Immature natural killer cell (primary cell): Measurements from ENCODE around the gene PARD3B. TPM values are rescaled to one million over a fixed set of nuclear protein-coding genes. Genes with fewer than 3 reads are reported as not detected.
A peak's percentile ranks its signal among the peaks of the same experiment; 100 is the strongest.

ENCODE experiments used
- DNase-seq, 3 donors: peaks; one replicate each; pipeline ENCODE4 v3.0.0; 2022; ENCODE audit warnings: mixed read lengths in 1 of 3
- H3K27ac Mint-ChIP-seq, 6 donors: one replicate each; pipeline ENCODE4 v1.8.0; 2020; ENCODE audit warnings: mixed read lengths in 6 of 6, mild to moderate bottlenecking in 5 of 6, inconsistent platforms in 4 of 6, moderate library complexity in 3 of 6
- H3K27me3 Mint-ChIP-seq, 3 donors: one replicate each; pipeline ENCODE4 v1.8.0; 2020 to 2021; ENCODE audit warnings: low read depth in 3 of 3, mild to moderate bottlenecking in 3 of 3, mixed read lengths in 3 of 3, moderate library complexity in 3 of 3, inconsistent platforms in 1 of 3
- H3K36me3 Mint-ChIP-seq, 3 donors: one replicate each; pipeline ENCODE4 v1.8.0; 2020; ENCODE audit warnings: mixed read lengths in 3 of 3, inconsistent platforms in 2 of 3, mild to moderate bottlenecking in 2 of 3
- H3K4me1 Mint-ChIP-seq, 2 donors: one replicate each; pipeline ENCODE4 v1.8.0; 2020; ENCODE audit warnings: inconsistent platforms in 2 of 2, mild to moderate bottlenecking in 2 of 2, mixed read lengths in 2 of 2, moderate library complexity in 1 of 2
- H3K4me3 Mint-ChIP-seq, 5 donors: one replicate each; pipeline ENCODE4 v1.8.0; 2020; ENCODE audit warnings: mild to moderate bottlenecking in 5 of 5, mixed read lengths in 5 of 5, inconsistent platforms in 3 of 5, moderate library complexity in 3 of 5
- H3K9me3 Mint-ChIP-seq, 6 donors: one replicate each; pipeline ENCODE4 v1.8.0; 2020; ENCODE audit warnings: mild to moderate bottlenecking in 6 of 6, mixed read lengths in 6 of 6, inconsistent platforms in 4 of 6, moderate library complexity in 3 of 6
- polyA plus RNA-seq, 3 donors: library from polyadenylated mRNA; unstranded; fragments of 300-500 nt; fragmentation: Illumina TruSeq; gene quantifications; one replicate each; pipeline ENCODE4 v1.2.3, GENCODE V29; 2021

Gene PARD3B, protein sequence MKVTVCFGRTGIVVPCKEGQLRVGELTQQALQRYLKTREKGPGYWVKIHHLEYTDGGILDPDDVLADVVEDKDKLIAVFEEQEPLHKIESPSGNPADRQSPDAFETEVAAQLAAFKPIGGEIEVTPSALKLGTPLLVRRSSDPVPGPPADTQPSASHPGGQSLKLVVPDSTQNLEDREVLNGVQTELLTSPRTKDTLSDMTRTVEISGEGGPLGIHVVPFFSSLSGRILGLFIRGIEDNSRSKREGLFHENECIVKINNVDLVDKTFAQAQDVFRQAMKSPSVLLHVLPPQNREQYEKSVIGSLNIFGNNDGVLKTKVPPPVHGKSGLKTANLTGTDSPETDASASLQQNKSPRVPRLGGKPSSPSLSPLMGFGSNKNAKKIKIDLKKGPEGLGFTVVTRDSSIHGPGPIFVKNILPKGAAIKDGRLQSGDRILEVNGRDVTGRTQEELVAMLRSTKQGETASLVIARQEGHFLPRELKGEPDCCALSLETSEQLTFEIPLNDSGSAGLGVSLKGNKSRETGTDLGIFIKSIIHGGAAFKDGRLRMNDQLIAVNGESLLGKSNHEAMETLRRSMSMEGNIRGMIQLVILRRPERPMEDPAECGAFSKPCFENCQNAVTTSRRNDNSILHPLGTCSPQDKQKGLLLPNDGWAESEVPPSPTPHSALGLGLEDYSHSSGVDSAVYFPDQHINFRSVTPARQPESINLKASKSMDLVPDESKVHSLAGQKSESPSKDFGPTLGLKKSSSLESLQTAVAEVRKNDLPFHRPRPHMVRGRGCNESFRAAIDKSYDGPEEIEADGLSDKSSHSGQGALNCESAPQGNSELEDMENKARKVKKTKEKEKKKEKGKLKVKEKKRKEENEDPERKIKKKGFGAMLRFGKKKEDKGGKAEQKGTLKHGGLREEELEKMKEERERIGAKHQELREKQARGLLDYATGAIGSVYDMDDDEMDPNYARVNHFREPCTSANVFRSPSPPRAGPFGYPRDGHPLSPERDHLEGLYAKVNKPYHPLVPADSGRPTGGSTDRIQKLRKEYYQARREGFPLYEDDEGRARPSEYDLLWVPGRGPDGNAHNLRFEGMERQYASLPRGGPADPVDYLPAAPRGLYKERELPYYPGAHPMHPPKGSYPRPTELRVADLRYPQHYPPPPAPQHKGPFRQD (N-terminal part only)
- polyA plus RNA-seq: not detected

DNA sequence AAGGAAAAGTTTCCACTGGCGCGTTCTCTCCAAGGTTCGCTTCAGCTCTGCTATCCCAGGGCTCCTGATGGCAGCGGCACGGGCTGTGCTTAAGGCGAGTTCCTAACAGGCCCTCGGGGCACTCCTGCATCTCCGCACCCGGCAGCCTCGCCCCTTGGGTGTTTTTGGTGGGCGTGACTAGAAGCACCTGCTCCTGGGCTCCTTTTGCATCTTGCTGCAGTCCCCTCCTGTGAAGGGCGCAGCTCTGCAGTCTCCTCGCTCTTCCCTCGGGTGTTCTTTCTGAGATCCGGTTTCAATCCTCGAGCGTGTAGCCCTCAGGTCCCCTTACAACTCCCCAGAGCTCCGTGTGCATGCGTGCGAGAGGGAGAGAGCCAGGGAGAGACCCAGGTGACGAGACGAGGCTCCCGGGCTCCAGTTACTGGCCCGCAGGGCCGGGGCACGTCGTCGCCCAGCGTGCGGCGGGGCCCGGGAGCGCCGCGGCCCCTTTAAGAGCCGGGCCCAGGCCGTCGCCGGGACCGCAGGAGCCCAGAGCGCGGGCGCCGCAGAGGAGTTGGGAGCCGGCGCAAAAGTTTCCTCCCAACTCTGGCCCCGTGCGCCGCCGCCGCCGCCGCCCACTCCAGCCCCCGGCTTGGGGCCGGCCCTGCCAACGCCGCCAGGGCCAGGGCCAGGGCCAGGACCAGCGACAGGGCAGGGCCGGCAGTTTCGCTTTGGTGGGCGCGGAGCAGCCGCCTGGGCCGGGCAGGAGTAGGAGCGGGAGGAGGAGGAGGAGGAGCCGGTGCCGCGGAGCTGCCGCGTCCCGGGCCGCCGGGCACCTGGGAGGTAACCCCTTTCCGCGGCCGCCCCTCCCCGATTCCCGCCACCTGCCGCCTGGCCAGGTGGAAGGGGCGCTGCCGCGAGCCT lies at the start of gene PARD3B:
PARD3B (plus strand) TSS at position 515 of the 900 bp plus-strand sequence. CDS start 525 bp downstream, outside the sequence.
- Mint-ChIP-seq H3K4me1 (peaks cover 10 to 16% of the 10 kb centered on the region in 2 donors), H3K9me3 (peaks cover 0 to 2% (median 0%) of the 10 kb centered on the region in 6 donors), H3K27ac (no peak within 1 kb of the TSS), H3K27me3 (peaks cover 1 to 18% (median 8%) of the 10 kb centered on the region in 3 donors), H3K4me3 (peak within 1 kb of the TSS; percentile 77 to 84 (median 80)), H3K36me3 (no peaks in the 10 kb centered on the region)
- DNase-seq: peak in 2 of 3 donors; percentile 3 to 7

- DNase-seq: no peak
- H3K27ac Mint-ChIP-seq: no peak overlapping the region
- H3K4me1 Mint-ChIP-seq: no peaks in the 10 kb centered on the region
- peaks cover 0 to 3% (median 0%) of the 10 kb centered on the region in 6 donors for H3K9me3 Mint-ChIP-seq
- H3K36me3 Mint-ChIP-seq: no peaks in the 10 kb centered on the region
- H3K27me3 Mint-ChIP-seq: peaks cover 0 to 2% (median 0%) of the 10 kb centered on the region in 3 donors
- no peak overlapping the region for H3K4me3 Mint-ChIP-seq
Measured at GRCh38 chr2:204496779-204497178, 48.5 kb upstream of the PARD3B start.

GRCh38 chr2:204497855-204498254 lies 47.4 kb upstream of the PARD3B start:
- no peaks in the 10 kb centered on the region for H3K36me3 Mint-ChIP-seq
- H3K9me3 Mint-ChIP-seq: peaks cover 0 to 3% (median 0%) of the 10 kb centered on the region in 6 donors
- H3K4me1 Mint-ChIP-seq: no peaks in the 10 kb centered on the region
- no peak overlapping the region for H3K4me3 Mint-ChIP-seq
- no peak overlapping the region for H3K27ac Mint-ChIP-seq
- DNase-seq: no peak
- peaks cover 0 to 2% (median 0%) of the 10 kb centered on the region in 3 donors for H3K27me3 Mint-ChIP-seq

DNA sequence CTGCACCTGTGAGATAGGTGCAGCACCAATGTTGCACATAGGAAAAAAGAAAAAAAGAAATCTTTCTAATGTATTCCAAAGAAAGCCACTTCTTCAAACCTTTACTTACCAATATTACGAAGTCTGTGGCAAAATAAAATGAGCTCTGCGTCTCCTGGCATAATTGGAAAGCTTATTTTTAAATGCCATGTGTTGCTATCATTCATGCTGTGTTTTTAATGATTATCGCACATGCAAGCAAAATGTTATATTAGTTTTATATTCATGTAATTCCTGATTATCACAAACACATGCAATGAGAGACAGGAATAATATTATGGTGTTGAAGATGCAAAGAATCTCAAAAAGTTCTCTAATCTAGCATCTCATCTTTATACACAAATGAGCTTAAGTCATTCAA lies 47.0 kb upstream of the PARD3B start:
- no peak overlapping the region for H3K27ac Mint-ChIP-seq
- H3K9me3 Mint-ChIP-seq: peaks cover 0 to 3% (median 0%) of the 10 kb centered on the region in 6 donors
- peaks cover 0 to 2% (median 0%) of the 10 kb centered on the region in 3 donors for H3K27me3 Mint-ChIP-seq
- no peaks in the 10 kb centered on the region for H3K36me3 Mint-ChIP-seq
- DNase-seq: no peak
- H3K4me3 Mint-ChIP-seq: no peak overlapping the region
- H3K4me1 Mint-ChIP-seq: no peaks in the 10 kb centered on the region

DNA sequence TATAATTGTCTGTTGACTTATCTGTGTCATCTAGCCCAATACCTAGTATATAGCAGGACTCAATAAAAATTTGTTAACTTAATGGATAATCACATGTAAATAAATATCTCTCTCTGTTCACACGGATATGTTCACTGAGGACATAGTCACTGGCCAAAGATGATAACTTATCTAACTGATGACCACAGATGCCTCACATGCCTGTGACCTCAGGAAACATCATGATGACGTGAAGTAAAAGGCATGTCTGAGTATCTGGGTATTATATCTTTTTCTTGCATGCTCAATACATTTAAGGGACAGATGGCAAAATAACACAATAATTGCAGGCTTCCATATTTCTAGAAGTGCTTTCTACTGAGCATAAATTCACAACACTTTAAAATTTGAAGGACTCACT lies 41.4 kb upstream of the PARD3B start:
- peaks cover 0 to 2% (median 0%) of the 10 kb centered on the region in 6 donors for H3K9me3 Mint-ChIP-seq
- H3K4me3 Mint-ChIP-seq: no peak overlapping the region
- no peaks in the 10 kb centered on the region for H3K4me1 Mint-ChIP-seq
- DNase-seq: no peak
- no peak overlapping the region for H3K27ac Mint-ChIP-seq
- no peaks in the 10 kb centered on the region for H3K36me3 Mint-ChIP-seq
- peaks cover 0 to 2% (median 2%) of the 10 kb centered on the region in 3 donors for H3K27me3 Mint-ChIP-seq

DNA sequence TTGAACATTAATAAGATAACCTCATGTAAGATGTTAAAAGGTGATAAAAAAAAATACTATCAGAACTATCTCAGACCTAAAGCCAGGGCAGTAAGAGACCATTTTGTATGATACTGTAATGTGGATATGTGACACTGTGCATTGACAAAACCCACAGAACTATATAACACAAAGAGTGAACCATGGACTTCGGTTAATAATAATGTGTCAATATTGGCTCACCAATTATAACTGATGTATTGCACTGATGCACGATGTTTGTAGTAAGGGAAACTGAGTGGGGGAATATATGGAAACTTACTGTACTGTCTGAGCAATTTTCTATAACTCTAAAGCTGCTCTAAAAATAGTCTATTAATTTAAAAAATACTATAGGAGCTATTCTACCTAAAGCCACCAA lies 40.7 kb upstream of the PARD3B start:
- Mint-ChIP-seq H3K9me3 (peaks cover 0 to 2% (median 0%) of the 10 kb centered on the region in 6 donors), H3K27me3 (peaks cover 0 to 2% (median 2%) of the 10 kb centered on the region in 3 donors), H3K36me3 (no peaks in the 10 kb centered on the region), H3K27ac (no peak overlapping the region), H3K4me3 (no peak overlapping the region), H3K4me1 (no peaks in the 10 kb centered on the region)
- DNase-seq: no peak

- H3K27me3 Mint-ChIP-seq: peaks cover 2% of the 10 kb centered on the region in 3 donors
- no peak overlapping the region for H3K4me3 Mint-ChIP-seq
- H3K27ac Mint-ChIP-seq: no peak overlapping the region
- H3K36me3 Mint-ChIP-seq: no peaks in the 10 kb centered on the region
- no peaks in the 10 kb centered on the region for H3K4me1 Mint-ChIP-seq
- no peak for DNase-seq
- peaks cover 0 to 2% (median 0%) of the 10 kb centered on the region in 6 donors for H3K9me3 Mint-ChIP-seq
Measured at GRCh38 chr2:204505488-204505887, 39.8 kb upstream of the PARD3B start.

DNA sequence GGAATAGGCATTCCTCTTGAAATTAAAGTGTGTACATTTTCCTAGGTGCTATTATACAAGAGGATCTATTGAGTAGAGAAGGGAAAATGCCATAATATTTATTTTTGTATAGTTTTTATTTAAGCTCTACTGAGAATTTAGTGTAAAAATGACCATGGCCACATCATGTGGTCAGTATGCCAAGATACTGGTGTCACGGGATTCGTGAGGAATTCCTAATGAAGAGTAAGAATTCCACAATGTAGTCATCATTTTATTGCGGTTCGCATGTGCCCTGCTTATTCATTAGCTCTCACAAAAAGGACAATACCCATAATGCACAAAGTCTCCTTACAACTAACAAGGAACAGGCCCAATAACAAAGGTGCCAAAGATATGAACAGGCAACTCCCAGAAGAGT lies 39.3 kb upstream of the PARD3B start:
- no peak for DNase-seq
- H3K4me1 Mint-ChIP-seq: no peaks in the 10 kb centered on the region
- H3K9me3 Mint-ChIP-seq: peaks cover 0 to 2% (median 0%) of the 10 kb centered on the region in 6 donors
- H3K27ac Mint-ChIP-seq: no peak overlapping the region
- H3K36me3 Mint-ChIP-seq: no peaks in the 10 kb centered on the region
- peaks cover 2% of the 10 kb centered on the region in 3 donors for H3K27me3 Mint-ChIP-seq
- H3K4me3 Mint-ChIP-seq: no peak overlapping the region

GRCh38 chr2:204507636-204508035 lies 37.6 kb upstream of the PARD3B start:
- DNase-seq: no peak
- no peaks in the 10 kb centered on the region for H3K36me3 Mint-ChIP-seq
- peaks cover 0 to 2% (median 2%) of the 10 kb centered on the region in 3 donors for H3K27me3 Mint-ChIP-seq
- H3K9me3 Mint-ChIP-seq: peaks cover 0 to 2% (median 0%) of the 10 kb centered on the region in 6 donors
- no peak overlapping the region for H3K4me3 Mint-ChIP-seq
- no peak overlapping the region for H3K27ac Mint-ChIP-seq
- H3K4me1 Mint-ChIP-seq: no peaks in the 10 kb centered on the region

DNA sequence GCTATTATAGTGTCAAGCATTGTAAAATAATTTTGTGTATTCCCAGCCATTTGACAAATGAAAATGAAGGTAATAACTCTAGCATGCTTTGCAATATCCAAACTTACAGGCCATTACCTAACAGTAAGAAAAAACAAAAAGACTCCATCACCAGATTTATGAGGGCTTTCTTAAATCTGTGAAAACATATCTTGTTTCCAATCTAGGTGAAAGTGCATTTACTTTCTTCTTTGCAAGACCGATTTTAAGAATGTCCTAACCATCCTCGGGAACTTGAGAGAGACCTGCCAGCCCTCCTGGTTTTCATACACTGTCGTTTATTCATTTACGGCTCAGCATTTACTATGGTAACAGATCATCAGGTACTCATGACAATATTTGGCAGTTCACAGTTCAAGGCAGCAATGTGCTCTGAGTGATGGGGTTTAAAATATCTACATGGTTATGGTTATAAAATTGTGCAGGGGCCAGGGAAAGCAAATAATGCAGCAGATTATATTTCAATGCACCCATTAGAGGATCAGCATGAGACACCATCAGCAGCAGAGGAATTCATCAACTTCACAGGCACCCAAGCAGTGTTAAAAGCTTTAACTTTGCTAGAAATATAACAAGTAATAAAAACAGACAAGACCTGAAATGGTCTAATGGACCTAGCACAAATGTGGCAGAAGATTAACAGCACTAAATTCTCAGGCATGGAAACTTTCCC lies 34.4 kb upstream of the PARD3B start:
- peaks cover 0 to 2% (median 0%) of the 10 kb centered on the region in 3 donors for H3K27me3 Mint-ChIP-seq
- no peaks in the 10 kb centered on the region for H3K36me3 Mint-ChIP-seq
- peaks cover 0 to 3% (median 0%) of the 10 kb centered on the region in 6 donors for H3K9me3 Mint-ChIP-seq
- no peak overlapping the region for H3K4me3 Mint-ChIP-seq
- no peak overlapping the region for H3K27ac Mint-ChIP-seq
- H3K4me1 Mint-ChIP-seq: no peaks in the 10 kb centered on the region
- DNase-seq: no peak

GRCh38 chr2:204514439-204514838 lies 30.8 kb upstream of the PARD3B start:
- Mint-ChIP-seq H3K36me3 (no peaks in the 10 kb centered on the region), H3K27ac (no peak overlapping the region), H3K9me3 (peaks cover 0 to 3% (median 0%) of the 10 kb centered on the region in 6 donors), H3K27me3 (peaks cover 0 to 2% (median 0%) of the 10 kb centered on the region in 3 donors), H3K4me1 (no peaks in the 10 kb centered on the region), H3K4me3 (no peak overlapping the region)
- no peak for DNase-seq

- Mint-ChIP-seq H3K9me3 (peaks cover 0 to 3% (median 0%) of the 10 kb centered on the region in 6 donors), H3K36me3 (no peaks in the 10 kb centered on the region), H3K27me3 (peaks cover 0 to 2% (median 1%) of the 10 kb centered on the region in 3 donors), H3K27ac (no peak overlapping the region), H3K4me3 (no peak overlapping the region), H3K4me1 (no peaks in the 10 kb centered on the region)
- no peak for DNase-seq
Measured at GRCh38 chr2:204515416-204515815, 29.9 kb upstream of the PARD3B start.
